Measurements from ENCODE around the gene LMO7. TPM values are rescaled to one million over a fixed set of nuclear protein-coding genes. Genes with fewer than 3 reads are reported as not detected.

LMO7 gene
- total and polyA plus RNA-seq, 2 of the 13 experiments (the other 11 are each of a cell fraction or from before 2014, with no cell fraction given), result 34.0 to 121 TPM

- no peak overlapping the region for H3K27ac ChIP-seq (ENCODE audit: extremely low read length, insufficient read depth, low read length)
- BruUV-seq (replicated peaks), result no TSS peak
- intact Hi-C loops (cut with micrococcal nuclease; ENCODE audit: unreplicated experiment) (loop anchor here (5.0 kb wide), 2 partner anchors 33 to 72 kb away; no protein-coding TSS in a partner anchor), in situ Hi-C loops (cut with HindIII; ENCODE audit: extremely low pct_ligation_motif_present, low pct_unique_long_range_greater_than_20kb) (no loop called here)
- ChIA-PET CTCF (ENCODE audit: low intra/inter-chr PET ratio, low total read pairs) (no interaction called here), POLR2A (no interaction called here)
- FAIRE-seq, result no peak
- DNase-seq (ENCODE audit: low spot score), result no peak
- H3K79me2 ChIP-seq (ENCODE audit: insufficient read depth, low read length), result no peaks in the 10 kb centered on the region
- no peaks in the 10 kb centered on the region for H4K20me1 ChIP-seq (ENCODE audit: insufficient read depth, low read length)
- H2AFZ ChIP-seq (ENCODE audit: low read length), result no peak overlapping the region
- no peak for TF ChIP-seq NONO (IDR thresholded peaks at IDR 0.05)
- no peak for TF ChIP-seq NONO (CRISPR knock-in tag; conservative IDR thresholded peaks at IDR 0.05)
- no peak for TF ChIP-seq ZBTB43 (CRISPR knock-in tag; conservative IDR thresholded peaks at IDR 0.05)
- no peak for TF ChIP-seq ZNF460 (CRISPR knock-in tag; IDR thresholded peaks at IDR 0.05; ENCODE audit: borderline replicate concordance)
- no peaks in the 10 kb centered on the region; a peak in 1 of 5 replicates for H3K27me3 ChIP-seq (ENCODE audit: control insufficient read depth in 1 of 2, insufficient read depth in 2 of 2, low read length in 2 of 2)
- H3K4me2 ChIP-seq (ENCODE audit: low read depth, low read length), result no peak overlapping the region
- H3K9ac ChIP-seq (ENCODE audit: insufficient read depth, low read depth, low read length), result no peak overlapping the region
- 98% methylated on average over 2 of the region's 2 CpGs for WGBS (ENCODE audit: low lambda C conversion rate)
- H3K36me3 ChIP-seq (replicated peaks in 1 of 2; ENCODE audit: control insufficient read depth in 1 of 2, insufficient read depth in 2 of 2, low read length in 2 of 2), result no peaks in the 10 kb centered on the region
- H3K9me3 ChIP-seq (ENCODE audit: low read length), result no peaks in the 10 kb centered on the region
- no peak for ATAC-seq
- H3K4me1 ChIP-seq (ENCODE audit: insufficient read depth, low read length), result peaks cover 24% of the 10 kb centered on the region
- H3K4me3 ChIP-seq (replicated peaks in 1 of 3; ENCODE audit: insufficient read depth in 1 of 3, low read depth in 2 of 3, low read length in 3 of 3), result no peak overlapping the region
These were observed 3.3 kb downstream of the LMO7 start for GRCh38 chr13:75639454-75639853.

GRCh38 chr13:75641026-75641425 is 4.9 kb downstream of the LMO7 start:
- ChIA-PET CTCF (ENCODE audit: low intra/inter-chr PET ratio, low total read pairs) (no interaction called here), POLR2A (no interaction called here)
- no peak overlapping the region for H3K27ac ChIP-seq (ENCODE audit: extremely low read length, insufficient read depth, low read length)
- FAIRE-seq (no peak), DNase-seq (ENCODE audit: low spot score) (no peak), ATAC-seq (no peak)
- H2AFZ ChIP-seq (ENCODE audit: low read length), result no peak overlapping the region
- 98% methylated on average over 6 of the region's 6 CpGs for WGBS (ENCODE audit: low lambda C conversion rate)
- no peaks in the 10 kb centered on the region; a peak in 1 of 5 replicates for H3K27me3 ChIP-seq (ENCODE audit: control insufficient read depth in 1 of 2, insufficient read depth in 2 of 2, low read length in 2 of 2)
- no peaks in the 10 kb centered on the region for H4K20me1 ChIP-seq (ENCODE audit: insufficient read depth, low read length)
- in situ Hi-C loops (cut with HindIII; ENCODE audit: extremely low pct_ligation_motif_present, low pct_unique_long_range_greater_than_20kb), result no loop called here
- H3K4me3 ChIP-seq (replicated peaks in 1 of 3; ENCODE audit: insufficient read depth in 1 of 3, low read depth in 2 of 3, low read length in 3 of 3), result no peak overlapping the region
- peaks cover 12% of the 10 kb centered on the region for H3K4me1 ChIP-seq (ENCODE audit: insufficient read depth, low read length)
- no peaks in the 10 kb centered on the region for H3K9me3 ChIP-seq (ENCODE audit: low read length)
- H3K9ac ChIP-seq (ENCODE audit: insufficient read depth, low read depth, low read length), result no peak overlapping the region
- no peaks in the 10 kb centered on the region for H3K79me2 ChIP-seq (ENCODE audit: insufficient read depth, low read length)
- intact Hi-C loops (cut with micrococcal nuclease; ENCODE audit: unreplicated experiment), result no loop called here
- H3K36me3 ChIP-seq (replicated peaks in 1 of 2; ENCODE audit: control insufficient read depth in 1 of 2, insufficient read depth in 2 of 2, low read length in 2 of 2), result no peaks in the 10 kb centered on the region
- no peak overlapping the region for H3K4me2 ChIP-seq (ENCODE audit: low read depth, low read length)
- BruUV-seq (replicated peaks), result no TSS peak
- TF ChIP-seq ZNF83 (CRISPR knock-in tag; IDR thresholded peaks at IDR 0.05; ENCODE audit: borderline replicate concordance), result no peak
- TF ChIP-seq NR2F6 (IDR thresholded peaks at IDR 0.05), result no peak
- no peak for TF ChIP-seq NR2F6 (CRISPR knock-in tag; IDR thresholded peaks at IDR 0.05)
- no peak for TF ChIP-seq ZNF550 (CRISPR knock-in tag; IDR thresholded peaks at IDR 0.05; ENCODE audit: borderline replicate concordance)
- no peak for TF ChIP-seq TCF12 (IDR thresholded peaks at IDR 0.05)
- no peak for TF ChIP-seq TCF12 (CRISPR knock-in tag; IDR thresholded peaks at IDR 0.05)
- TF ChIP-seq ZNF792 (CRISPR knock-in tag; IDR thresholded peaks at IDR 0.05), result no peak
- TF ChIP-seq ZNF781 (CRISPR knock-in tag; IDR thresholded peaks at IDR 0.05; ENCODE audit: borderline replicate concordance, not compliant biosample characterization), result no peak
- TF ChIP-seq MTF2 (CRISPR knock-in tag; IDR thresholded peaks at IDR 0.05; ENCODE audit: borderline replicate concordance), result no peak
- no peak for TF ChIP-seq ZNF766 (CRISPR knock-in tag; IDR thresholded peaks at IDR 0.05; ENCODE audit: borderline replicate concordance)
- TF ChIP-seq JUND (CRISPR knock-in tag; IDR thresholded peaks at IDR 0.05), result no peak
- TF ChIP-seq ZNF557 (CRISPR knock-in tag; IDR thresholded peaks at IDR 0.05), result no peak
- no peak for TF ChIP-seq AKAP8 (CRISPR knock-in tag; IDR thresholded peaks at IDR 0.05)
- TF ChIP-seq LBX2 (CRISPR knock-in tag; IDR thresholded peaks at IDR 0.05; ENCODE audit: borderline replicate concordance), result no peak
- no peak for TF ChIP-seq FOXA3 (CRISPR knock-in tag; IDR thresholded peaks at IDR 0.05)
- no peak for TF ChIP-seq MXD4 (CRISPR knock-in tag; IDR thresholded peaks at IDR 0.05)

Measured in HepG2 (cell line).